Right lobe of liver (tissue), 4 donors: ENCODE data around the gene CAMKMT.

ENCODE experiments used
- POLR2A ChIP-seq: fragments of 450-650 bp; IDR thresholded peaks from one replicate; pipeline ENCODE4 v1.6.1; 2017; ENCODE audit warnings: antibody characterized with exemption, mild to moderate bottlenecking
- TF ChIP-seq, protein P1 (sequence below), 4 donors: fragments of 200-600 bp in 3 of 4; fragments of 450-650 bp in 1 of 4; IDR thresholded peaks; one replicate each; pipeline versions ENCODE4 v1.5.1 to v1.8.0; 2016 to 2022; ENCODE audit warnings: antibody characterized with exemption in 4 of 4, mild to moderate bottlenecking in 2 of 4
- donor health status: DM: no; HTN: no; CAD: no.
- donor health status: DM: no; HTN: no; CAD: no.
- donor health status: DM: no; HTN: yes; CAD: no.

DNA sequence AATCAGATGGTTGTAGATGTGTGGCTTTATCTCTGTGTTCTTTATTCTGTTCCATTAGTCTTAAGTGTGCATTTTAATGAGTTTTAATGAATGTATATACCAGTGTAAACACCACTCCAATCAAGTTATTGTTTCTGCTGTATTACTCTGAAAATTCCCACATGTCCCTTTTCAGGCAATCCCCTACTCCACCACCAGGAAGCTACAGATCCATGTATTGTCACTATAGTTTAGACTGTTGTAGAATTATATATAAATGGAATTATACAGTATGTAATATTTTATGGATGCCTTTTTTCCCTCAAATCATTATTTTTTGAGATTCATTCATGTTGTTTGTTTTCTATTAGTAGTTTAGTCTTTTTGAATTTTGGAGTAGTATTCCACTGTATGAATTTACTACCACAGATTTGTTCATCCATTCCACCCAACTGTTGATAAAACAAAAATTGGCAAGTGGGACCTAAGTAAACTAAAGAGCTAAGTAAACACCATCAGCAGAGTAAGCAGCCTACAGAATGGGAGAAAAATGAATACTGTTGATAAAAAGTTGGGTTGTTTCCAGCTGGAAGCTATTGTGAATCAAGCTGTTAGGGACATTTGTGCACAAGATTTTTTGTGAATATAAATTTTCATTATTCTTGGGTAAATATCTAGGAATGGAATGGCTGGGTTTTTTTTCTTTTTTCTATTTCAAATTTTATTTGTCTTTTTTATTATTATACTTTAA, 262.0 kb downstream of the CAMKMT start:
- TF ChIP-seq, protein P1, sequence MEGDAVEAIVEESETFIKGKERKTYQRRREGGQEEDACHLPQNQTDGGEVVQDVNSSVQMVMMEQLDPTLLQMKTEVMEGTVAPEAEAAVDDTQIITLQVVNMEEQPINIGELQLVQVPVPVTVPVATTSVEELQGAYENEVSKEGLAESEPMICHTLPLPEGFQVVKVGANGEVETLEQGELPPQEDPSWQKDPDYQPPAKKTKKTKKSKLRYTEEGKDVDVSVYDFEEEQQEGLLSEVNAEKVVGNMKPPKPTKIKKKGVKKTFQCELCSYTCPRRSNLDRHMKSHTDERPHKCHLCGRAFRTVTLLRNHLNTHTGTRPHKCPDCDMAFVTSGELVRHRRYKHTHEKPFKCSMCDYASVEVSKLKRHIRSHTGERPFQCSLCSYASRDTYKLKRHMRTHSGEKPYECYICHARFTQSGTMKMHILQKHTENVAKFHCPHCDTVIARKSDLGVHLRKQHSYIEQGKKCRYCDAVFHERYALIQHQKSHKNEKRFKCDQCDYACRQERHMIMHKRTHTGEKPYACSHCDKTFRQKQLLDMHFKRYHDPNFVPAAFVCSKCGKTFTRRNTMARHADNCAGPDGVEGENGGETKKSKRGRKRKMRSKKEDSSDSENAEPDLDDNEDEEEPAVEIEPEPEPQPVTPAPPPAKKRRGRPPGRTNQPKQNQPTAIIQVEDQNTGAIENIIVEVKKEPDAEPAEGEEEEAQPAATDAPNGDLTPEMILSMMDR (IDR thresholded peaks at IDR 0.05) = no peak
- TF ChIP-seq POLR2A = no peak
